Tibial nerve (tissue), 4 donors: Measurements from ENCODE around the gene NEXN. TPM values are rescaled to one million over a fixed set of nuclear protein-coding genes. Genes with fewer than 3 reads are reported as not detected.
"Not testable (repeated sequence)": the region's sequence is repeated elsewhere in the genome, so short reads cannot be mapped to it uniquely, and the experiment has no call there.

ENCODE experiments used
- DNase-seq, 2 donors: peaks; one replicate each; pipeline ENCODE4 v3.0.0-alpha.2; 2019; ENCODE audit warnings: low spot score in 2 of 2
- H3K27ac ChIP-seq, 4 donors: fragments of 200-600 bp; sonication (generic) in 3 of 4; one replicate each; pipeline ENCODE4 v1.5.1; 2017 to 2019; ENCODE audit warnings: mild to moderate bottlenecking in 1 of 4
- H3K27me3 ChIP-seq, 2 donors: fragments of 200-600 bp; sonication (generic) in 1 of 2; one replicate each; pipeline versions ENCODE4 v1.5.1 to v1.6.0; 2017 to 2019
- H3K36me3 ChIP-seq, 3 donors: fragments of 200-600 bp; sonication (generic); one replicate each; pipeline ENCODE4 v1.5.1; 2018 to 2019
- H3K4me1 ChIP-seq, 4 donors: fragments of 200-600 bp; sonication (generic) in 3 of 4; one replicate each; pipeline ENCODE4 v1.5.1; 2017 to 2019
- H3K4me3 ChIP-seq, 4 donors: fragments of 200-600 bp; sonication (generic) in 3 of 4; one replicate each; pipeline ENCODE4 v1.5.1; 2017 to 2019; ENCODE audit warnings: mild to moderate bottlenecking in 1 of 4, moderate library complexity in 1 of 4
- H3K9me3 ChIP-seq, 4 donors: fragments of 200-600 bp; sonication (generic) in 3 of 4; one replicate each; pipeline ENCODE4 v1.5.1; 2017 to 2019
- CTCF ChIP-seq, 5 experiments: fragments of 200-600 bp in 3 of 5; fragments of 450-650 bp in 2 of 5; sonication (generic) in 3 of 5; IDR thresholded peaks; one replicate each; pipeline ENCODE4 v1.5.1; 2016 to 2019; ENCODE audit warnings: antibody characterized with exemption in 5 of 5, mild to moderate bottlenecking in 3 of 5, moderate library complexity in 2 of 5
- EP300 ChIP-seq, 2 donors: sonication (generic); formaldehyde crosslinking; IDR thresholded peaks; one replicate each; pipeline ENCODE4 v1.6.1; 2017; ENCODE audit warnings: antibody characterized with exemption in 2 of 2, mild to moderate bottlenecking in 1 of 2
- POLR2A ChIP-seq, 2 donors: fragments of 450-650 bp; IDR thresholded peaks; one replicate each; pipeline ENCODE4 v1.6.1; 2017; ENCODE audit warnings: antibody characterized with exemption in 2 of 2, mild to moderate bottlenecking in 2 of 2, moderate library complexity in 2 of 2
- WGBS, 2 donors: methylation state at CpG; one replicate each; pipeline ENCODE4 v1.1.5; 2018; 5-methylcytosine and 5-hydroxymethylcytosine counted together
- total RNA-seq, 4 donors: library from RNA; depleted of rRNA; stranded (reverse); fragments of >200 nt; gene quantifications; one replicate each; pipeline ENCODE4 v1.1.0, GENCODE V29; 2016

The NEXN gene
- total RNA-seq, 4 donors from 2014 or later = 18.0 to 22.8 (median 20.5) TPM

GRCh38 chr1:77978293-77978968, 90.0 kb downstream of the NEXN start:
- Histone ChIP-seq H3K27me3 (no peaks in the 10 kb centered on the region), H3K27ac (peak overlapping the region; percentile 93 to 99 (median 98)), H3K36me3 (peaks cover 0 to 4% (median 0%) of the 10 kb centered on the region in 3 donors), H3K4me3 (peak overlapping the region; percentile 64 to 86 (median 76)), H3K4me1 (peaks cover 0 to 60% (median 43%) of the 10 kb centered on the region in 4 donors), H3K9me3 (no peaks in the 10 kb centered on the region)
- TF ChIP-seq EP300 (IDR thresholded peaks at IDR 0.05) (peak in 1 of 2 donors; percentile 66), POLR2A (IDR thresholded peaks at IDR 0.05) (peak in 1 of 2 donors; percentile 31), CTCF (IDR thresholded peaks at IDR 0.05) (no peak)
- 0% methylated on average over 33 to 34 of the region's 34 CpGs for WGBS, 2 donors
- DNase-seq = peak in 1 of 2 donors; percentile 82

- Histone ChIP-seq H3K36me3 (peaks cover 0 to 4% (median 0%) of the 10 kb centered on the region in 3 donors), H3K9me3 (no peaks in the 10 kb centered on the region), H3K4me1 (peaks cover 0 to 61% (median 42%) of the 10 kb centered on the region in 4 donors), H3K27ac (peak within 1 kb of the TSS; percentile 93 to 99 (median 98)), H3K27me3 (no peaks in the 10 kb centered on the region), H3K4me3 (peak within 1 kb of the TSS; percentile 64 to 86 (median 76))
- peak; percentile 92 to 97 for DNase-seq
- TF ChIP-seq EP300 (IDR thresholded peaks at IDR 0.05) = peak; percentile 43 to 97
- TF ChIP-seq CTCF (IDR thresholded peaks at IDR 0.05) = peak; percentile 64 to 91 (median 85)
- TF ChIP-seq POLR2A (IDR thresholded peaks at IDR 0.05) = peak; percentile 55 to 89
- 0% methylated on average over 57 of the region's 57 CpGs for WGBS, 2 donors
Measured at GRCh38 chr1:77978969-77979876, 90.8 kb downstream of the NEXN start, which contains the start of gene FUBP1. TSS of gene FUBP1 (minus strand) at chr1:77979072. CDS start at chr1:77979004, 68 bp downstream.

GRCh38 chr1:77983352-77983996, 95.0 kb downstream of the NEXN start:
- DNase-seq, H3K9me3 ChIP-seq, H3K27me3 ChIP-seq, H3K36me3 ChIP-seq, H3K4me3 ChIP-seq: not testable (repeated sequence)
- 76 to 79% methylated on average over 8 of the region's 8 CpGs for WGBS, 2 donors
- Histone ChIP-seq H3K27ac (peak overlapping the region in 2 of 4 donors; percentile 2 to 76), H3K4me1 (peaks cover 0 to 40% (median 11%) of the 10 kb centered on the region in 4 donors)

GRCh38 chr1:77983997-77984355, 95.6 kb downstream of the NEXN start:
- no peak for DNase-seq
- no peaks in the 10 kb centered on the region for H3K27me3 ChIP-seq
- no peaks in the 10 kb centered on the region for H3K36me3 ChIP-seq
- H3K4me1 ChIP-seq = peaks cover 0 to 40% (median 11%) of the 10 kb centered on the region in 4 donors
- H3K27ac ChIP-seq = peak overlapping the region in 2 of 4 donors; percentile 2 to 76
- H3K9me3 ChIP-seq = no peaks in the 10 kb centered on the region
- H3K4me3 ChIP-seq = no peak overlapping the region
- no peak for TF ChIP-seq EP300 (IDR thresholded peaks at IDR 0.05)
- TF ChIP-seq POLR2A (IDR thresholded peaks at IDR 0.05) = no peak
- TF ChIP-seq CTCF (IDR thresholded peaks at IDR 0.05) = no peak

- Histone ChIP-seq H3K27ac (peak overlapping the region in 1 of 4 donors; percentile 76), H3K9me3 (no peaks in the 10 kb centered on the region), H3K36me3 (no peaks in the 10 kb centered on the region), H3K27me3 (no peaks in the 10 kb centered on the region), H3K4me1 (peaks cover 0 to 40% (median 11%) of the 10 kb centered on the region in 4 donors), H3K4me3 (no peak overlapping the region)
- 82 to 83% methylated on average over 4 of the region's 4 CpGs for WGBS, 2 donors
- DNase-seq = no peak
- TF ChIP-seq EP300 (IDR thresholded peaks at IDR 0.05) (no peak), POLR2A (IDR thresholded peaks at IDR 0.05) (no peak), CTCF (IDR thresholded peaks at IDR 0.05) (no peak)
Measured at GRCh38 chr1:77984629-77985028, 96.2 kb downstream of the NEXN start.
